ENCODE data around the gene FAM222B.

FAM222B gene

GRCh38 chr17:28714281-28714680, 128.3 kb downstream of the FAM222B start:
- no peak overlapping the region for H3K27ac ChIP-seq
- TF ChIP-seq CTCF (conservative IDR thresholded peaks at IDR 0.05): 0 out of 2 replicates have a peak, but pooled peaks have one; percentile 5

GRCh38 chr17:28712705-28713415, 129.7 kb downstream of the FAM222B start:
- H3K27ac ChIP-seq: no peak overlapping the region
- no peak for TF ChIP-seq CTCF (conservative IDR thresholded peaks at IDR 0.05)

GRCh38 chr17:28712032-28712704, 130.4 kb downstream of the FAM222B start:
- H3K27ac ChIP-seq: peak overlapping the region; percentile 92; the same call in 1 of the 2 replicates
- no peak for TF ChIP-seq CTCF (conservative IDR thresholded peaks at IDR 0.05)

GRCh38 chr17:28711723-28712031, 130.9 kb downstream of the FAM222B start, which contains the start of gene PROCA1:
Gene PROCA1 (minus strand): TSS chr17:28711888. CDS start chr17:28711660, 228 bp downstream.
- peak within 1 kb of the TSS; percentile 92 for H3K27ac ChIP-seq
- TF ChIP-seq CTCF (conservative IDR thresholded peaks at IDR 0.05): no peak

- H3K27ac ChIP-seq: peak overlapping the region; percentile 92
- no peak for TF ChIP-seq CTCF (conservative IDR thresholded peaks at IDR 0.05)
Measured at GRCh38 chr17:28710861-28711722, 131.5 kb downstream of the FAM222B start.

GRCh38 chr17:28707339-28707720, 135.3 kb downstream of the FAM222B start:
- no peak for TF ChIP-seq CTCF (conservative IDR thresholded peaks at IDR 0.05)
- H3K27ac ChIP-seq: no peak overlapping the region
